GM10266 (cell line): ENCODE measurements around the gene CNTN5.

Experiments
- DNase-seq: peaks from one replicate; pipeline ENCODE4 v3.0.0; 2012; ENCODE audit errors: extremely low spot score
- CTCF ChIP-seq: IDR thresholded peaks from 2 replicates; pipeline ENCODE4 v1.5.1; 2012; ENCODE audit warnings: mild to moderate bottlenecking, low read depth; ENCODE audit not compliant: control insufficient read depth, insufficient read depth; ENCODE audit errors: missing control alignments

Gene CNTN5

GRCh38 chr11:100031973-100032372 lies 1011.2 kb downstream of the CNTN5 start:
- TF ChIP-seq CTCF = no peak
- no peak for DNase-seq

DNA sequence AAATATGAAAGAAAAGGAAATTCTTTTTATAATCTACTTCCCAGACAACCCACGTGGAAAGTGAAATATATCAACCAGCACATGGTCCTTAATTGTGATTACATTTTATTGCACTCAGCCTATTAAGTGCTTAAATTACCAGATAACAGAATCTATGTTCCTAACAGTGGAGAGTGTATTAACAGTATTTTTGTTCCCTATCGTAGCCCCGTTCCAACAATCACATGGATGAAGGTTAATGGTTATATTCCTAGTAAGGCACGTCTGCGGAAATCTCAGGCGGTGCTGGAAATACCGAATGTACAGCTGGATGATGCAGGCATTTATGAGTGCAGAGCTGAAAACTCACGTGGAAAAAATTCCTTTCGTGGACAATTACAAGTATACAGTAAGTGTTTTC lies 1040.3 kb downstream of the CNTN5 start:
- no peak for TF ChIP-seq CTCF

DNA sequence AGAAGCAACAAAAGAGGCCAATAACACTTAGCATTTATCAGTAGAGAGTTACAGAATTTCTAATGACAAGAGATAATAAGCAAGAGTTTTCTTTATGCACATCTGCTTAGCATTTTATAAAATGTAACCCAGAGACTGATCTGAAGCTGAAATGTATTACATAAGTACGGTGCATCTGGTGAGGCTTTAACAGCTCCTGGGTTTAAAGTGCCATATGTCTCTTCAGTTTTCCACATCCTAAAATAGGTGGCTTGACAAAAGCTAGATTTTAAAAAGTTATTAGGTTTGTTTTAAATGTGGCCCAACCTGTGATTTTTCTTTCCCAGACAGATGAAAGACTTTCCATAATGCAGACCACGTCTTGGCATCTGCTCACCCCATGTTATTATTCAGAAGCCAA lies 1045.7 kb downstream of the CNTN5 start:
- no peak for DNase-seq
- TF ChIP-seq CTCF = no peak

More for the DNA sequence above, 1040.3 kb downstream of the CNTN5 start:
- no peak for DNase-seq

- TF ChIP-seq CTCF = no peak
These were observed 1047.4 kb downstream of the CNTN5 start for GRCh38 chr11:100068116-100068515.

DNA sequence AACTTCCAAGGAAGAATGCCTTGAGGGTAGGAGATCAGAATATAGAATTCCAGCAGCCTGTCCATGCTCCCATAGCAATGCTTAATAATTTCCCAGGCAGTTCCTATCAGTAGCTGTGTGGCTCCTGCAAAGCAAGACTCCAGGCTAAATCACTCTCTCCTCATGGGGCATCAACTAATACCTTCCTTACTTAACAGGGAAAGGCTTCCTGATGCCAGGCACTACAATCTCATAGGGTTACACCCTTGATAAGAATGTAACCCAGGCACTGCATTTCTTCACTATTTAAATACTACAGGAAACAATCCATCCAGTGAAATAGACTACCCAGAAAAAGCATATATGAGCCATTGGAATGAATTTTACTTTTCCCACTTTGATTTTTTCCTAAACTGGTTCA lies 1051.4 kb downstream of the CNTN5 start:
- no peak for DNase-seq
- TF ChIP-seq CTCF = no peak

More at GRCh38 chr11:100068116-100068515, 1047.4 kb downstream of the CNTN5 start:
- DNase-seq = no peak

GRCh38 chr11:100080381-100080780 lies 1059.6 kb downstream of the CNTN5 start:
- DNase-seq = no peak
- TF ChIP-seq CTCF = no peak

DNA sequence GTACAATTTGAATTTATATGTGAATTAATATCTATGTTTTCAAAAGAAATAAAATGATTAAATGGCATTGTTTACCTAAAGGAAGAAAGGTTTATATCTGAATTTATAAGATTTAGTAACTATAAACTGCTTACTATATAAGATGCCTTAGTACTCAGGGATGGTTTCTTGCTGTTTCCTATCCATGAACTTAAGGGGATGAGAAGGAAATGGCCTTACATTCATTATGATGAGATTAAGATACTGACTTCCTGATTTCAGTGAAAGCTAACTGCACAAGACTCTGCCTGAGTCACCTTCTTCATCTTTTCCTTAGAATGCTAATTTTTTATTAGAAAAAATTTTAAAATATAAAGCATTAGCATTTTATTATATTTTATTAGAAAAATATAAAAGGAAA lies 1060.1 kb downstream of the CNTN5 start:
- DNase-seq = no peak
- no peak for TF ChIP-seq CTCF
